Fibroblast of peridontal ligament (primary cell): ENCODE results near the gene WDFY4.
A peak's percentile ranks its signal among the peaks of the same experiment; 100 is the strongest.

Experiments used
- DNase-seq: peaks from one replicate; pipeline ENCODE4 v3.0.0-alpha.2; 2010; ENCODE audit errors: extremely low read depth

WDFY4 gene

GRCh38 chr10:48690791-48691660, 6.4 kb downstream of the WDFY4 start:
- no peak for DNase-seq

- no peak for DNase-seq
Observed at GRCh38 chr10:48691812-48692528, 7.3 kb downstream of the WDFY4 start.

GRCh38 chr10:48692748-48693147, 8.1 kb downstream of the WDFY4 start:
- DNase-seq = no peak

GRCh38 chr10:48693206-48693605, 8.5 kb downstream of the WDFY4 start:
- no peak for DNase-seq

- DNase-seq = no peak
Observed at GRCh38 chr10:48694371-48695030, 9.8 kb downstream of the WDFY4 start.

- no peak for DNase-seq
Observed at GRCh38 chr10:48695636-48696534, 11.2 kb downstream of the WDFY4 start.

GRCh38 chr10:48696535-48696873, 11.8 kb downstream of the WDFY4 start:
- no peak for DNase-seq

- DNase-seq = no peak
Observed at GRCh38 chr10:48697091-48697490, 12.4 kb downstream of the WDFY4 start.

- no peak for DNase-seq
Observed at GRCh38 chr10:48697821-48698764, 13.4 kb downstream of the WDFY4 start.

GRCh38 chr10:48699011-48699627, 14.4 kb downstream of the WDFY4 start:
- DNase-seq = no peak

GRCh38 chr10:48700071-48700470, 15.4 kb downstream of the WDFY4 start:
- DNase-seq = no peak

- DNase-seq = no peak
Observed at GRCh38 chr10:48700493-48700892, 15.8 kb downstream of the WDFY4 start.

- DNase-seq = no peak
Observed at GRCh38 chr10:48701139-48701901, 16.6 kb downstream of the WDFY4 start.

- DNase-seq = no peak
Observed at GRCh38 chr10:48701941-48702340, 17.3 kb downstream of the WDFY4 start.

- no peak for DNase-seq
Observed at GRCh38 chr10:48703531-48704122, 19.0 kb downstream of the WDFY4 start.

- no peak for DNase-seq
Observed at GRCh38 chr10:48704156-48704555, 19.5 kb downstream of the WDFY4 start.

- no peak for DNase-seq
Observed at GRCh38 chr10:48705401-48705938, 20.8 kb downstream of the WDFY4 start.

GRCh38 chr10:48707472-48707871, 22.8 kb downstream of the WDFY4 start:
- no peak for DNase-seq

- DNase-seq = peak; percentile 13
Observed at GRCh38 chr10:48708144-48708543, 23.5 kb downstream of the WDFY4 start.
